HG03159 (cell line): Measurements from ENCODE around the gene TSPAN10.
"Not testable (repeated sequence)": the region's sequence is repeated elsewhere in the genome, so short reads cannot be mapped to it uniquely, and the experiment has no call there.

Source experiments
- ATAC-seq: cut with Tn5 transposase; IDR thresholded peaks from one replicate; pipeline ENCODE4 v1.9.1; 2021; ENCODE audit warnings: mild to moderate bottlenecking, moderate library complexity; ENCODE audit not compliant: unreplicated experiment

Gene TSPAN10

GRCh38 chr17:81659038-81659437 lies 22.0 kb downstream of the TSPAN10 start:
- ATAC-seq, result no peak

GRCh38 chr17:81660441-81660840 lies 23.4 kb downstream of the TSPAN10 start:
- ATAC-seq, result no peak

- no peak for ATAC-seq
Measured at GRCh38 chr17:81662002-81662401, 25.0 kb downstream of the TSPAN10 start.

- no peak for ATAC-seq
Measured at GRCh38 chr17:81664051-81664470, 27.1 kb downstream of the TSPAN10 start.

- peak; percentile 11 for ATAC-seq
Measured at GRCh38 chr17:81665205-81666091, 28.5 kb downstream of the TSPAN10 start.

- ATAC-seq, result peak; percentile 11
Measured at GRCh38 chr17:81666092-81666341, 29.0 kb downstream of the TSPAN10 start.

GRCh38 chr17:81666342-81667191 lies 29.6 kb downstream of the TSPAN10 start, which contains the start of the genes CCDC137 and OXLD1:
Gene CCDC137, plus strand, starts transcription at chr17:81666737. Its CDS starts 30 bp downstream, at chr17:81666767.
Gene OXLD1, minus strand, starts transcription at chr17:81666605. Its CDS starts 28 bp downstream, at chr17:81666577.
- peak; percentile 90 for ATAC-seq

- ATAC-seq, result no peak
Measured at GRCh38 chr17:81667754-81668153, 30.8 kb downstream of the TSPAN10 start.

GRCh38 chr17:81672504-81672903 lies 35.5 kb downstream of the TSPAN10 start:
- ATAC-seq, result no peak

- no peak for ATAC-seq
Measured at GRCh38 chr17:81672954-81673353, 36.0 kb downstream of the TSPAN10 start.

- no peak for ATAC-seq
Measured at GRCh38 chr17:81673561-81674258, 36.7 kb downstream of the TSPAN10 start.

- ATAC-seq, result not testable (repeated sequence)
Measured at GRCh38 chr17:81675515-81676221, 38.7 kb downstream of the TSPAN10 start.

- ATAC-seq, result no peak
Measured at GRCh38 chr17:81676906-81677305, 39.9 kb downstream of the TSPAN10 start.

- no peak for ATAC-seq
Measured at GRCh38 chr17:81680150-81680549, 43.2 kb downstream of the TSPAN10 start.

GRCh38 chr17:81681672-81682071 lies 44.7 kb downstream of the TSPAN10 start:
- no peak for ATAC-seq

- ATAC-seq, result no peak
Measured at GRCh38 chr17:81682565-81683207, 45.7 kb downstream of the TSPAN10 start.

- ATAC-seq, result no peak
Measured at GRCh38 chr17:81683208-81683583, 46.2 kb downstream of the TSPAN10 start.

- peak; percentile 90 for ATAC-seq
Measured at GRCh38 chr17:81683584-81684441, 46.8 kb downstream of the TSPAN10 start, which contains the start of the genes ARL16 and HGS. Gene ARL16, minus strand, starts transcription at chr17:81683797. Its CDS starts 44 bp downstream, at chr17:81683753. Gene HGS, plus strand, starts transcription at chr17:81684011. Its CDS starts 56 bp downstream, at chr17:81684067.

- ATAC-seq, result no peak
Measured at GRCh38 chr17:81684442-81684911, 47.5 kb downstream of the TSPAN10 start.
